Vagina (tissue), 2 donors: Measurements from ENCODE around the gene SEPTIN2.

ENCODE experiments used
- CTCF ChIP-seq, 3 experiments: fragments of 450-650 bp in 2 of 3; fragments of 200-600 bp in 1 of 3; sonication (generic) in 1 of 3; IDR thresholded peaks; one replicate each; pipeline ENCODE4 v1.5.1; 2017 to 2019; ENCODE audit warnings: antibody characterized with exemption in 3 of 3, mild to moderate bottlenecking in 2 of 3, moderate library complexity in 2 of 3
- POLR2A ChIP-seq, 2 donors: fragments of 450-650 bp; IDR thresholded peaks; one replicate each; pipeline ENCODE4 v1.6.1; 2017; ENCODE audit warnings: antibody characterized with exemption in 2 of 2, mild to moderate bottlenecking in 2 of 2, moderate library complexity in 2 of 2

GRCh38 chr2:241296767-241297166 lies 19.0 kb upstream of the SEPTIN2 start:
- no peak for TF ChIP-seq CTCF (IDR thresholded peaks at IDR 0.05)
- no peak for TF ChIP-seq POLR2A (IDR thresholded peaks at IDR 0.05)
